NCI-H1105 treated with DMSO at 0.1 percent for 48 hours (cell line): ENCODE data around the gene CPHXL.

Source experiments
- DNase-seq: peaks from one replicate; lab custom pipeline; 2025; lab: John Stamatoyannopoulos, UW

The CPHXL gene

GRCh38 chr16:75726390-75726789 is at the start of gene CPHXL:
TSS of gene CPHXL (minus strand) at chr16:75726490. CDS start at chr16:75726442, 48 bp downstream.
- no peak for DNase-seq

- no peak for DNase-seq
Measured at GRCh38 chr16:75774197-75774596, 47.9 kb upstream of the CPHXL start.

- no peak for DNase-seq
Measured at GRCh38 chr16:75770051-75770450, 43.8 kb upstream of the CPHXL start.

DNA sequence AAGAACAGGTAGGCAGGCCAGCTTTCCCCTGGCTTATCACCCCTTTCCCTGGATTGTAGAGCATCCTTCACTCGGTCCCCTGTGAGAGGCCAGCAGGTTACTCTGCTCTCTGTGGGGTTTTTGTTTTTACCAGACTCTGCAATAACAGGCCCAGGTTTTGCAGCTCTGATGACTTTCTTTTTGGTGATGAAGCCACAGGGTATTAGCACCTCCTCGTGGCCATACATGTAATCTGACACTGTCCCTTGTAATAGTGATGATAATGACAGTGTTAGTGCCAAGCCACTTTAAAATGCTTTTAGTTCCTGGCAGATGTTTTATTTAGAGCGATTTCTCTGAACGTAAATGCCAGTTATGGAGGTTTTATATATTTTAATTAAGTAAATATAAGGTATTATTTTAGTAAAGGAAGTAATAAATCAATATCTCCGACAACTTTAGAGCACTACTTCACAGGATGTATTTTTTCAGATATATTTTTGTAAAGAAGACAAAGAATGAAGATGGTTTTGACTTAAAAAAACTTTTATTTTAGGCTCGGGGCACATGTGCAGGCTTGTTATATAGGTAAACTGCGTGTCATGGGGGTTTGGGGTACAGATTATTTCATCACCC is 38.0 kb upstream of the CPHXL start:
- peak; percentile 56 for DNase-seq

GRCh38 chr16:75763204-75763603 is 36.9 kb upstream of the CPHXL start:
- DNase-seq, result no peak

GRCh38 chr16:75762746-75763145 is 36.5 kb upstream of the CPHXL start:
- DNase-seq, result no peak

DNA sequence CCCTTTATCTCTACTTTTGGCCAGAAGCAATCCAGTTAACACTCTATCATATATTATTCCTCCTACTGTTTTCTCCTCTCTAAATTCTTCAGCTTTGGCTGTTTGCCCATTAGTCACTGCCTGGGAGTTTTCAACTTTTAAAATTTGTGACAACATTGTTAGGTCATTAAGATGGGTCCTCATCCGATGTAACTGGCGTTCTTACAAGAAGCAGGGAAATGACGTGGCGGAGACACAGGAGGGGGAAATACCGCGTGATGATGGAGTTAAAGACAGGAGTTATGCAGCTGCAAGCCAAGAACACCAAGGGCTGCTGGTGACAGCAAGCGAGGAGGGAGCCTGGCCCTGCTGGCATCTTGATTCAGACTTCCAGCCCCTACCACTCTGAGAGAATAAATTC is 34.8 kb upstream of the CPHXL start:
- no peak for DNase-seq

DNA sequence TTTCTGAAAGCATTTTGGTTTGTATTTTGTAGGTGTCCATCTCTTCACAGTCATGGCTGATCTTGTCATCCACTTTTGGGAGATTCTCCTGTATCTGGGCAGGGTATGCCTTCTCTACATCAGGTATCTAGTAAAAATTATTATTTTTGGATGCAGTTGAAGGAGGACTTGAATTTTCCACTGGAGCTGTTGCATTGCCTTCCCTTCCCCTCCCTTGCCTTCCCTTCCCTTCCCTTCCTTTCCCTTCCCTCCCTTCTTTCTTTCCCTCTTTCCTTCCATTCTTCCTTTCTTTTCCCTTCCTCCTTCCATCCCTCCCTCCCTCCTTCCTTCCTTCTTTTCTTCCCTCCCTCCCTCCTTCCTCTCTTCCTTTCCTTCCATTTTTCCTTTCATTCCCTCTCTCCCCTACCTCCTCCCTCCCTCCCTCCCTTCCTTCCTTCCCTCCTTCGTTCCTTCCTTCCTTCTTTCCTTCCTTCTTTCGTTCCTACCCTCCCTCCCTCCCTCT is 33.8 kb upstream of the CPHXL start:
- DNase-seq, result no peak

DNA sequence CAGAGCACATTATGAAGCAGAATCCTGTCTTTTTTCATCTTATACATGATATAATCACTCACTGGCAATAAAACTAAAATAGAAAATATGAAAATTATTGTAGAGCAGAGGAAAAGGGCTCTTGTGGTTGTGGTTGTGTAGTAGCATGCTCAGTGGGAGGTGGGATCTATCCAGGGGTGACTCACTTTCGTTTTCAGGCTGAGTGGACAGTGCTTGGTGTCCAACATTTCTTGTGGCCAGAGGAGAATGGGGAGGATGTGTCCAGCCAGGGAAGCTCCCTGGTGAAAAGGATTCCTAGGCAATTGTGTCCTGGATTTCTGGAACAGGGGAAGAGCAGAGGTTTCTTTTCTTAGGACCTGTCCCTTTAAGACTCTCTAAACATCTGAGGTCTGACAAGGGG is 31.9 kb upstream of the CPHXL start:
- DNase-seq, result no peak

- no peak for DNase-seq
Measured at GRCh38 chr16:75754141-75754540, 27.9 kb upstream of the CPHXL start.

GRCh38 chr16:75750528-75750927 is 24.2 kb upstream of the CPHXL start:
- DNase-seq, result no peak

- DNase-seq, result no peak
Measured at GRCh38 chr16:75746359-75746758, 20.1 kb upstream of the CPHXL start.

DNA sequence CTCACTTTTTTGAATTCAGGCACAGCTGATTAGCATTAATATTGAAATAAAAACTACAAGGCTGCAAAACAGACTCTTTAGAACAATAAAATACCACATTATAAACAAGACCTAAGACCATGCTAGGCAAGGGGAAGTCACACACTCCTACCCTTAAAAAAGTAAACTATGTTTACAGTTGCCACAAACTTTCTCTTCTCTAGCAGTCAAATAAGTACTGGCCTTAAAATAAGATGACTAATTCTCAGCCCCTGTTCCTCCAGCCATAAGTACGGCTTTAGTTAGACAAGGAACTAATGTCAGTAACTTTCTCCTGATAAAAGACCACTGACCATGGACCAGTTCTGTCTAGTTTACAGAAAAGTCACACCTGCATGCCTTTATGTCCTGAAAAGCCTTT is 19.5 kb upstream of the CPHXL start:
- DNase-seq, result no peak

DNA sequence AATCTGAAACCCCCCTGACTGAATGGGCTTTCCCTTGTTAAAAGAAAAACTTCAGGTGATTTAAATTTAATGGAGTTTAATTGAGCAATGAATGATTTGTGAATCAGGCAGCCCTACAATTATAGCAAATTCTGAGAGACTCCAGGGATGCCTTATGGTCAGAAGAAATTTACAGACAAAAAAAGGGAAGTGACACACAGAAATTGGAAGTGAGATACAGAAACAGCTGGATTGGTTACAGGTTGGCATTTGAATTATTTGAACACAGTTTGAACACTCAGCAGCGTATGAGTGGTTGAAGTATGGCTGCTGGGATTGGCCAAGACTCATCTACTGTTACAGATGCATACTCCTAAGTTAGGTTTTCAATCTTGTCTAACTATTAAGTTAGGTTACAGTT is 19.0 kb upstream of the CPHXL start:
- DNase-seq, result no peak

DNA sequence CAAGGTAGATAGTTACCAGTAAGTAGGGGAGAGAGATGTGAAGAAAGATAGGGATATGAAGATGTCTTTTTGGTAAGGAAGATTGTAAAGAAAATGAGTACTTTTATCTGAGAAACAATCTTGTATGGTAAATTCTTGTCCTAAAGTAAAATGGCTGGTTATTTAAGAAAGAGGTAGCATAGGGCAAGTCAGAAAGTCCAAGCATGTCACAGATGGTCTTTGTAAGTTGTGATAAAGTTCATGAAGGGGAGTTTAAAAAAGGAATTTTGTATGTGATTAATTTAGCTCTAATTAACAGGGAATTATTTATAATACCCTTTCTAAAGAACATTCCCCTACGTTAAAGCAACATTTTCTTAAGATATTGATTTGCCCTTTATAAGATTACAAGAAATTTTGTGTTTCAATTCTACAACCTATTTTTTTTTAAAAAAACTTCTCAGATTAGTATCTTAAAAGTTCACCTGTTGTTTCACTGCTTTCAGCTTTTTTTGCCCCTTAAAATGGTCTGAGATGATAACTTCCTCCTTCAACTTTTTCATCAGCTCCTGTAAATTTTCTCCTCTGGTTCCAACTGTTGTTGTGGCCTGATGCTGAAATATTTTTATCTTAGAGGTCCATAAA is 16.2 kb upstream of the CPHXL start:
- DNase-seq, result no peak

DNA sequence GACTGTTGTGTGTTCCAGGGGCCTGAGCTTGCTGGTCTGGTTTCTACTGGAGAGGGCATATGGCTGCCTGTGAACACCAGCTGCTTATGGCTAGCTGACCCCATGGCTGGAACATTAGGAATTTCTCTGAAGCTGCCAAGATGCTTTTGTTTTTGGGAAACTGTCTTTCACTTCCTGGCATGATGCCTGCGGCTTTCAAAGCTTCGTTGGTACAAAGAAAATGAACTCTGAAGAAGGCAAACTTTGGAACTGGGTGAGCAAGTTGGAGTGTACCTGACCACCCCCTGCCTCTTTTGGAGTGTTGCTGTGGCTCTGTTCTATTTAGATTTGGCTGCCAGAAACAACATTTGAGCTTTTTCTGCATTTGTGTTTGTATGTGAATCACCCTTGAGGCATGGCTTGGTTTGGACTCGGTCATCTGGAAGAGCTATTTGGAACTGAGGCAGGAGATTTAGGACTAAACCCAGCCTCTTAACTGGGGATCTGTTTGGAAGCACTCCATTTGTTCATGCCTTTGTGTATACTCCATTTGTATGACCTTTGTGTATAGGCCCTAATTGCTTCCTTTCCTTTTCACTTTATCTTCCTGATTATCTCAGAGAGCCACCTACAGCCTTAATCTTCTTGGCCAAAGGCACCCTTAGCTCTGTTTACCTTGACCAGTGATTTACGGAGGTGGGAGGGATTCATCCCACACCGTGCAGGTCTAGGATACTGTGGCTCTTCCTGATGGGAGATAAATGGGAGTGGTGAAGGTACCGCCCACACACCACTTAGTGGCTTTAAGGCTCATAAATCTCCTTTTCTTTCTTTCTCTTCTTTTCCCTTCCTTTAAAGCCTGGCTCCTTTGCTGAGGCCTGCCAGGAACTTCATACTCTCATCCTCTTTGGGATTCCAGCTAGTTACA is 7.3 kb upstream of the CPHXL start:
- no peak for DNase-seq

- DNase-seq, result no peak
Measured at GRCh38 chr16:75732871-75733270, 6.6 kb upstream of the CPHXL start.

- DNase-seq, result no peak
Measured at GRCh38 chr16:75727221-75727620, 931 bp upstream of the CPHXL start.

GRCh38 chr16:75718452-75718851 is 7.8 kb downstream of the CPHXL start:
- no peak for DNase-seq

GRCh38 chr16:75714661-75715060 is 11.6 kb downstream of the CPHXL start:
- DNase-seq, result no peak

DNA sequence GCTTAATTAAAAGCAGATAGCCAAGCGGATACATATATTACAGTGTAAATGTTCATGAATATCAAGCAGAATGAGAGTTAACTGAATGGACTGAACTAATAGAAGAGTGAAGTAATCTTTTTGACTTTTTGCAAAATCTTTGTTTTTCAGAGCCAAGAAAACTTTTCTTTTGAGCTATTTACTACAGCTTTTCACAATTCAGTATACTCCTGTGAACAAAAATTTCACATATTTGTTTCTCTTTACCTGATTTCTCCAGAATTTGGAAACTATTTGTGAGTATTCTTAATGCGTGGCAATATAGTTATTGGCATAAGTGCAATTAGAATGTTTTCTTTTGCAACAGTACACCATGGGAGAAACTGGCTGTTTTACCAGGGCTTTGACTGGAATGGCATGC is 15.9 kb downstream of the CPHXL start:
- DNase-seq, result no peak

DNA sequence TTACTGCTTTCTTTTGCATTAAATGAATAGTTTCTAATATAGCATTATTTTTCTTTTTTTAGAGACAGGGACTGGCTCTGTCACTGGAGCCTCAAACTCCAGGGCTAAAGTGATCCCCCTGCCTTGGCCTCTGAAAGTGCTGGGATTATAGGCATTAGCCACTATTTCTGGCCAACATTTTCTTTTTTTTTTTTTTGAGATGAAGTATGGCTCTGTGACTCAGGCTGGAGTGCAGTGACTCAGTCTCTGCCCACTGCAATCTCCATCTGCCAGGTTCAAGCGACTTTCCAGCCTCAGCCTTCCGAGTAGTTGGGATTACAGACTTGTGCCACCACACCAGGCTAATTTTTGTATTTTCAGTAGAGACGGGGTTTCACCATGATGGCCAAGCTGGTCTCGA is 23.0 kb downstream of the CPHXL start:
- no peak for DNase-seq

GRCh38 chr16:75702242-75702641 is 24.0 kb downstream of the CPHXL start:
- DNase-seq, result no peak
